Activated T-helper 1 cell treated with anti-CD3 and anti-CD28 coated beads, Interleukin-12 subunit alpha, Interleukin-12 subunit beta, Interleukin-2, Interleukin-4 antibody, amounts not matched to agents 30 ng/mL and 10 ng/mL and 1 ng/mL, durations not matched to agents 14 hours and 24 hours and 36 hours (primary cell): Measurements from ENCODE around the gene EXOC7. TPM values are rescaled to one million over a fixed set of nuclear protein-coding genes. Genes with fewer than 3 reads are reported as not detected.

Experiments
- DNase-seq: peaks from one replicate; pipeline ENCODE4 v3.0.0; 2021; ENCODE audit warnings: low spot score
- H3K27ac Mint-ChIP-seq: one replicate; pipeline ENCODE4 v1.8.0; 2021; ENCODE audit warnings: mild to moderate bottlenecking, mixed read lengths
- H3K27me3 Mint-ChIP-seq: one replicate; pipeline ENCODE4 v1.8.0; 2022; ENCODE audit warnings: mild to moderate bottlenecking, moderate library complexity, mixed read lengths; ENCODE audit not compliant: insufficient read depth
- H3K36me3 Mint-ChIP-seq: one replicate; pipeline ENCODE4 v1.8.0; 2021; ENCODE audit warnings: low read depth, mixed read lengths
- H3K4me1 Mint-ChIP-seq: one replicate; pipeline ENCODE4 v1.8.0; 2021; ENCODE audit warnings: low read depth, mixed read lengths
- H3K4me3 Mint-ChIP-seq: one replicate; pipeline ENCODE4 v1.8.0; 2021; ENCODE audit warnings: mild to moderate bottlenecking, moderate library complexity, mixed read lengths
- H3K9me3 Mint-ChIP-seq: one replicate; pipeline ENCODE4 v1.8.0; 2021; ENCODE audit warnings: mixed read lengths
- intact Hi-C: fragments of 100-400 bp; cut with micrococcal nuclease; formaldehyde crosslinking; loops from one replicate; pipeline ENCODE4 v1.15.1; 2024
- total RNA-seq: library from RNA; stranded (reverse); gene quantifications from 2 replicates; pipeline ENCODE4 v1.2.3, GENCODE V29; 2022

The EXOC7 gene
- total RNA-seq, 1 donor from 2014 or later, result 108 TPM

GRCh38 chr17:76134911-76135809 lies 31.6 kb upstream of the EXOC7 start:
- no peak overlapping the region for H3K4me3 Mint-ChIP-seq
- intact Hi-C loops, result no loop called here
- DNase-seq, result no peak
- no peak overlapping the region for H3K27ac Mint-ChIP-seq
- peaks cover 13% of the 10 kb centered on the region for H3K4me1 Mint-ChIP-seq
- H3K9me3 Mint-ChIP-seq, result no peaks in the 10 kb centered on the region
- H3K27me3 Mint-ChIP-seq, result peaks cover 14% of the 10 kb centered on the region
- no peaks in the 10 kb centered on the region for H3K36me3 Mint-ChIP-seq

DNA sequence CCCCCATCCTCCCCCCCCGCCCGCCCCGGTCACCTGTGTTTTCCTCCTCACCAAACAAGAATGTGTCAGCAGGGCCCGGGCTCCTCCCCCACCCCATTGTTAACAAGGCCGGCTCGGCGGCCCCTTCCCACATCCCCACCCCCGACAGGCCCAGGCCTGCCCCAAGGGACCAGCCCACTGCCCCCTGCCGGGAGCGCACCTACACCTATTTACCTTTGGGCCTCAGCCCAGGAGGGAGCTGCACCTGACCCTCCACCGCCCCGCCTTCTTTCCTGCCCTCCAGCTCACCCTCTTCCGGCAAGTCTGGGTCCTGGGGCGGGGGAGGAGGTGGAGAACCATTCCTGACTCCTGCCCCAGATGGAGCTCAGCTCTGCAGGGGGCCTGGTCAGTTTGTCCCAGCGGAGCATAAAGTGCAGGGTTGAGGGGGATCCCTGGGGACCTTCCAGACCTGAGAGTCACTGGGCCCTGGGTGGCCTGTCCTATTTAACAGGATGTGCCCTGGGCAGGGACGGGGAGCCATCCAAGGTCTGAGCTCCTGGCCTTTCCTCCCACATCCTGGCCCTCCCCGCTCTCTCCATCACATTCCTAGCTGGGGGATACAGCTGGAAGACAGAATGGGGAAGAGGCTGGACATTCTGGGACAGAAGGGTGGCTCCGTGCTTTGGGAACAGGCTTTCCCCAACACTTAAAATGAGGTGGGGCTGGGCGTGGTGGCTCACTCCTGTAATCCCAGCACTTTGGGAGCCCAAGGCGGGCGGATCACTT lies 29.2 kb upstream of the EXOC7 start:
- H3K9me3 Mint-ChIP-seq, result no peaks in the 10 kb centered on the region
- no peaks in the 10 kb centered on the region for H3K36me3 Mint-ChIP-seq
- no peak overlapping the region for H3K27ac Mint-ChIP-seq
- H3K4me1 Mint-ChIP-seq, result peaks cover 13% of the 10 kb centered on the region
- intact Hi-C loops, result no loop called here
- peaks cover 3% of the 10 kb centered on the region for H3K27me3 Mint-ChIP-seq
- no peak overlapping the region for H3K4me3 Mint-ChIP-seq
- DNase-seq, result no peak

GRCh38 chr17:76131692-76132573 lies 28.3 kb upstream of the EXOC7 start:
- H3K36me3 Mint-ChIP-seq, result no peaks in the 10 kb centered on the region
- H3K9me3 Mint-ChIP-seq, result no peaks in the 10 kb centered on the region
- peaks cover 3% of the 10 kb centered on the region for H3K27me3 Mint-ChIP-seq
- H3K27ac Mint-ChIP-seq, result no peak overlapping the region
- peaks cover 18% of the 10 kb centered on the region for H3K4me1 Mint-ChIP-seq
- DNase-seq, result no peak
- intact Hi-C loops, result no loop called here
- no peak overlapping the region for H3K4me3 Mint-ChIP-seq

GRCh38 chr17:76131051-76131691 lies 27.6 kb upstream of the EXOC7 start:
- Mint-ChIP-seq H3K4me1 (peaks cover 25% of the 10 kb centered on the region), H3K27ac (no peak overlapping the region), H3K36me3 (no peaks in the 10 kb centered on the region), H3K27me3 (peaks cover 3% of the 10 kb centered on the region), H3K9me3 (no peaks in the 10 kb centered on the region), H3K4me3 (no peak overlapping the region)
- intact Hi-C loops, result no loop called here
- no peak for DNase-seq

- no peak overlapping the region for H3K27ac Mint-ChIP-seq
- no peaks in the 10 kb centered on the region for H3K36me3 Mint-ChIP-seq
- intact Hi-C loops, result no loop called here
- no peak overlapping the region for H3K4me3 Mint-ChIP-seq
- no peaks in the 10 kb centered on the region for H3K9me3 Mint-ChIP-seq
- peaks cover 29% of the 10 kb centered on the region for H3K4me1 Mint-ChIP-seq
- no peak for DNase-seq
- peaks cover 3% of the 10 kb centered on the region for H3K27me3 Mint-ChIP-seq
These were observed 26.9 kb upstream of the EXOC7 start for GRCh38 chr17:76130473-76130872.

DNA sequence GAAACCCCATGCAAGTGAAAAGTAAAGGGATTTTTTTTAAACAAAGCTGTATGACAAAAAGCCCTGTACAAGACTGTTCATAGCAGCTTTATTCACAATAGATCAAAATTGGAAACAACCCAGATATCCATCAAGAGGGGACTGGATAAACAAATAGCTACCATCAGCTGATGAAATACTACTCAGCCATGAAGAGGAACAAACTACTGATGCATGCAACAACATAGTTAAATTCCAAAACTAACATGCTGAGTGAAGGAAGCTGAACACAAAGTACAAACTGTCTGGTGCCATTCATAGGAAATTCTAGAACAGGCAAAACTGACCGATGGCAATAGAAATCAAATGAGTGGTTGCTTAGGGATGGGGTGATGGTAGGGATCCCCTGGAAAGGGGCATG lies 22.3 kb upstream of the EXOC7 start:
- no peak overlapping the region for H3K27ac Mint-ChIP-seq
- no peaks in the 10 kb centered on the region for H3K36me3 Mint-ChIP-seq
- no peaks in the 10 kb centered on the region for H3K9me3 Mint-ChIP-seq
- no peak for DNase-seq
- H3K4me1 Mint-ChIP-seq, result peaks cover 21% of the 10 kb centered on the region
- no peak overlapping the region for H3K4me3 Mint-ChIP-seq
- intact Hi-C loops, result no loop called here
- H3K27me3 Mint-ChIP-seq, result peaks cover under 1% of the 10 kb centered on the region

DNA sequence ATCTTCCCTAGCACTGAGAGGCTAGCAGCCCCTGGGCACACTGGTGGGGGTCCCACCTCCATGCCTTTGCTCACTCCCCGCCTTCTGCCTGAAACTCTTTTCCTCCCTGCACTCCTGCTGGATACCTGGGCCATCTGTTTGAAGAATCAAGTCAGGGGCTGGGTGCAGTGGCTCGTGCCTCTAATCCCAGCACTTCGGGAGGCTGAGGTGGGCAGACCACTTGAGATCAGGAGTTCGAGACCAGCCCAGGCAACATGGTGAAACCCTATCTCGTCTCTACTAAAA lies 21.7 kb upstream of the EXOC7 start:
- Mint-ChIP-seq H3K4me3 (no peak overlapping the region), H3K36me3 (no peaks in the 10 kb centered on the region), H3K27ac (no peak overlapping the region), H3K4me1 (peaks cover 21% of the 10 kb centered on the region), H3K27me3 (peaks cover 3% of the 10 kb centered on the region), H3K9me3 (no peaks in the 10 kb centered on the region)
- DNase-seq, result no peak
- intact Hi-C loops, result no loop called here

DNA sequence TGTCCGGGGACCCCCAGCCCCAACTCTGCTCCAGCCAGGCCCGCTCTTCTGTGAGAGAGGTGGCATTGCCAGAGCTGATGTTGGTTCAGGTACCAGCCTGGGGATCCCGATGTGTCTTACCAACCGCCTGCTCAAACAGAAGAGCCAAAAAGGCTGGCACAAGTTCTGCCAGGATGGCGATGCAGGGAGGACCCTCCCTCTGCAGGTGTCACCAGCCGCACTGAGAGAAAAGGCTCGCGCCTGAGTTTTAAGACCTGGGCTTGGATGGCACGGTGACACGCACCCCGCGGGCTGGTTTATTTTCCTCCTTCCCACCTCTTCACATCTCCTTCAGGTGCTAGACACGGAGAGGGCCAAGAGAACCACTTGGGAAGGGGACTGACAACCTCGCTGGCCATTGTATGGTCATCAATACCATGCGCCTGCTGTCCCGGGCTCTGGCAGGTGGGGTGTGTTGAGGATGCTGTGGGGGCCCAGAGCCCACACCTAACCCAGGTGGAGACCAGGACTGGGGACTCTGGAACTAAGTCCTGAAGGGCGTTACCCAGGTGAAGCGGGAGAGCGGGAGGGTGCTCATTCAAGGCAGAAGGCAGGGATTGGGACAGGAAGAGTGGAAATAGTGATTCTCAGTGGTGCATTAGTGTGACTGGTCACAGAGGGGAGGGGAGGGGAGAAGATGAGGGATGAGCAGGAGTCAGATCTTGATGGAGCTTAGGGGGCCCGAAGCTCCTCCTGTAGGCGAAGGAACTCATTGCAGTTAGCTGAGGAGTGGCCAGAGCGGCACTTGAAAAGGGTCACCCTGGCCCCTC lies 21.2 kb upstream of the EXOC7 start:
- Mint-ChIP-seq H3K27ac (no peak overlapping the region), H3K9me3 (no peaks in the 10 kb centered on the region), H3K36me3 (no peaks in the 10 kb centered on the region), H3K27me3 (peaks cover 3% of the 10 kb centered on the region), H3K4me1 (peaks cover 21% of the 10 kb centered on the region), H3K4me3 (no peak overlapping the region)
- intact Hi-C loops, result no loop called here
- no peak for DNase-seq

GRCh38 chr17:76123749-76124581 lies 20.4 kb upstream of the EXOC7 start:
- no peaks in the 10 kb centered on the region for H3K9me3 Mint-ChIP-seq
- H3K4me3 Mint-ChIP-seq, result no peak overlapping the region
- intact Hi-C loops, result no loop called here
- H3K27ac Mint-ChIP-seq, result no peak overlapping the region
- H3K27me3 Mint-ChIP-seq, result peaks cover 5% of the 10 kb centered on the region
- no peaks in the 10 kb centered on the region for H3K36me3 Mint-ChIP-seq
- H3K4me1 Mint-ChIP-seq, result peaks cover 21% of the 10 kb centered on the region
- DNase-seq, result no peak

- no peak for DNase-seq
- intact Hi-C loops, result no loop called here
- H3K4me1 Mint-ChIP-seq, result peaks cover 21% of the 10 kb centered on the region
- no peaks in the 10 kb centered on the region for H3K9me3 Mint-ChIP-seq
- no peaks in the 10 kb centered on the region for H3K36me3 Mint-ChIP-seq
- H3K4me3 Mint-ChIP-seq, result no peak overlapping the region
- H3K27me3 Mint-ChIP-seq, result peaks cover 5% of the 10 kb centered on the region
- peak overlapping the region; percentile 86 for H3K27ac Mint-ChIP-seq
These were observed 19.6 kb upstream of the EXOC7 start for GRCh38 chr17:76123191-76123499.

DNA sequence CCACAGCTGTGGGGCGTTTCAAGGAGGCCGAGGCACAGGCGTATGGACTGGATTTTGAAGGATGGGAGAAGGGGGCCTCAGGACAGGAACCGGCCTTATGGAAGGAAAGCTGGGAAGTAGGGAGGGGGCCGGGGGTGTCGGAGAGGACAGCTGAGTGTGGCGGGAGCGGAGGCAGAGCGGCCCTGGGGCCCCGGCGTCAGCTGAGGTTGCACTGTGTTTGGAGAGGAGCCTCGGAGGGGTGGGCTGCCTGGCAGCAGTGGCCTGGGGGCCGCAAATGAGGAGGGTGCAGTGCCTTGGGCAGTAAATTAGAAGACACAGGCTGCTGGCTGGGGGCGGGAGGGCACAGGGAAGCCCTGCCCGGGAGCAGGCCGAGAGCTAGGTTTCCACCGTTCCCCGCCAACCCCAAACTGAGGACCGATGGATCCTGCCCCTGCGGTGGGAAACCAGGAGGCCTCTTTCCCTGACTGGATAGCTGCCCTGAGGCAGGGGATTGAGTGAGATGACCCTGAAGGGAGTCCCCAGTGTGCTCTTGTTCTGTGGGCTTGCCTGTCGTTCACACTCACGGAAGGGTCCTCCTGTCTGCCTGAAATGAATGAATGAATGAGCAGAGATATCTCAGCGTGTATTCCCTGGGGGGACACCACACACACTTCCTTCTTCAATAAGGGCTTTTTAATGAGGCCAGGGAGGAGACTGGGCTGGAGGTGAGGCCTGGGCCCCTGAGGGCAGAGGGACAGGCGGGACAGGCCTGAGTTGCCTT lies 19.0 kb upstream of the EXOC7 start:
- intact Hi-C loops, result no loop called here
- H3K9me3 Mint-ChIP-seq, result no peaks in the 10 kb centered on the region
- peak overlapping the region; percentile 86 for H3K27ac Mint-ChIP-seq
- DNase-seq, result no peak
- peak overlapping the region; percentile 39 for H3K4me3 Mint-ChIP-seq
- H3K36me3 Mint-ChIP-seq, result no peaks in the 10 kb centered on the region
- peaks cover 5% of the 10 kb centered on the region for H3K27me3 Mint-ChIP-seq
- H3K4me1 Mint-ChIP-seq, result peaks cover 21% of the 10 kb centered on the region
